ENCODE results near the gene TYW1B. TPM values are rescaled to one million over a fixed set of nuclear protein-coding genes. Genes with fewer than 3 reads are reported as not detected.

Gene TYW1B
- total RNA-seq, 6 donors from 2014 or later = 2.4 to 22.0 (median 4.5) TPM

Small RNAs within 50 kb of the gene (small RNA-seq; reads per million reads assigned to genes)
- 0 reads per million in 4 donors for gene AC211469.2
- 0 reads per million in 4 donors for gene MIR4650-2
- gene RN7SL377P = 0 reads per million in 4 donors
- 0 reads per million in 4 donors for gene RN7SL625P

Other genes with a start within 250 kb of the TYW1B start
- gene POM121, start 96.9 kb upstream of the TYW1B start, total RNA-seq = 10 to 100 TPM; 25.5 to 37.2 (median 32.8) TPM
- 1 to 10 TPM in 2 of 6 donors, under 1 TPM in 1, not detected in 3; 0.60 to 9.4 (median 1.2) TPM for gene TRIM74, start 141.3 kb upstream of the TYW1B start, total RNA-seq
- gene SPDYE8, start 201.6 kb upstream of the TYW1B start, total RNA-seq = not detected
- not detected for gene SPDYE11, start 229.7 kb upstream of the TYW1B start, total RNA-seq